H9 (cell line): Measurements from ENCODE around the gene AGGF1. TPM values are rescaled to one million over a fixed set of nuclear protein-coding genes. Genes with fewer than 3 reads are reported as not detected.

ENCODE experiments used
- DNase-seq: peaks from one replicate; pipeline ENCODE4 v3.0.0-alpha.2; 2017
- H2AFZ ChIP-seq: one replicate; pipeline ENCODE4 v1.6.1; 2013; ENCODE audit warnings: mild to moderate bottlenecking, low read length, control low read depth, moderate library complexity
- H2AK5ac ChIP-seq: 2 replicates; pipeline ENCODE4 v1.6.1; 2013; ENCODE audit warnings: low read length, control low read depth, mixed read lengths; ENCODE audit not compliant: insufficient read length
- H2BK120ac ChIP-seq: one replicate; pipeline ENCODE4 v1.6.1; 2013; ENCODE audit warnings: low read depth, mild to moderate bottlenecking, low read length, control low read depth, inconsistent platforms; ENCODE audit not compliant: poor library complexity, severe bottlenecking
- H2BK12ac ChIP-seq: 2 replicates; pipeline ENCODE4 v1.6.1; 2013; ENCODE audit warnings: low read length, control low read depth, mixed read lengths, low read depth; ENCODE audit not compliant: insufficient read length
- H2BK15ac ChIP-seq: 2 replicates; pipeline ENCODE4 v1.6.1; 2013; ENCODE audit warnings: low read depth, low read length, control low read depth
- H2BK20ac ChIP-seq: one replicate; pipeline ENCODE4 v1.6.1; 2013; ENCODE audit warnings: low read depth, mild to moderate bottlenecking, low read length, control low read depth, inconsistent platforms; ENCODE audit not compliant: poor library complexity, severe bottlenecking
- H2BK5ac ChIP-seq: 2 replicates; pipeline ENCODE4 v1.6.1; 2013; ENCODE audit warnings: low read length, control low read depth, mixed read lengths; ENCODE audit not compliant: insufficient read length
- H3K14ac ChIP-seq: 2 replicates; pipeline ENCODE4 v1.6.1; 2013; ENCODE audit warnings: low read length, control low read depth; ENCODE audit not compliant: insufficient read depth
- H3K18ac ChIP-seq: 2 replicates; pipeline ENCODE4 v1.6.1; 2013; ENCODE audit warnings: low read depth, mild to moderate bottlenecking, mixed read lengths, low read length, control low read depth; ENCODE audit not compliant: insufficient read length
- H3K23ac ChIP-seq: 2 replicates; pipeline ENCODE4 v1.6.1; 2013; ENCODE audit warnings: low read length, control low read depth, mixed read lengths, low read depth; ENCODE audit not compliant: insufficient read length
- H3K23me2 ChIP-seq: 2 replicates; pipeline ENCODE4 v1.6.1; 2013; ENCODE audit warnings: low read depth, mild to moderate bottlenecking, mixed read lengths, low read length, control low read depth; ENCODE audit not compliant: insufficient read length, poor library complexity, severe bottlenecking
- H3K27ac ChIP-seq: 2 replicates; pipeline ENCODE4 v1.5.1; 2013; ENCODE audit warnings: low read length, control low read depth, mixed read lengths, low read depth; ENCODE audit not compliant: insufficient read length
- H3K27me3 ChIP-seq: 2 replicates; pipeline ENCODE4 v1.6.1; 2013; ENCODE audit warnings: low read length, control low read depth, inconsistent platforms; ENCODE audit not compliant: insufficient read depth
- H3K4ac ChIP-seq: 2 replicates; pipeline ENCODE4 v1.6.1; 2013; ENCODE audit warnings: low read depth, mild to moderate bottlenecking, control low read depth, inconsistent platforms, low read length, moderate library complexity
- H3K4me1 ChIP-seq: 2 replicates; pipeline ENCODE4 v1.6.1; 2013; ENCODE audit warnings: low read length, control low read depth, inconsistent platforms; ENCODE audit not compliant: insufficient read depth
- H3K4me2 ChIP-seq: 2 replicates; pipeline ENCODE4 v1.6.1; 2013; ENCODE audit warnings: low read length, control low read depth, mixed read lengths; ENCODE audit not compliant: insufficient read length, insufficient read depth
- H3K56ac ChIP-seq: 2 replicates; pipeline ENCODE4 v1.6.1; 2013; ENCODE audit warnings: low read depth, mild to moderate bottlenecking, mixed read lengths, low read length, control low read depth; ENCODE audit not compliant: insufficient read length
- H3K79me1 ChIP-seq: 2 replicates; pipeline ENCODE4 v1.6.1; 2013; ENCODE audit warnings: low read depth, mild to moderate bottlenecking, moderate library complexity, low read length, control low read depth, inconsistent platforms; ENCODE audit not compliant: insufficient read depth, poor library complexity, severe bottlenecking
- H3K79me2 ChIP-seq: 2 replicates; pipeline ENCODE4 v1.6.1; 2013; ENCODE audit warnings: low read length, control low read depth, inconsistent platforms; ENCODE audit not compliant: insufficient read depth
- H3K9ac ChIP-seq: 2 replicates; pipeline ENCODE4 v1.6.1; 2013; ENCODE audit warnings: low read length, control low read depth, mixed read lengths; ENCODE audit not compliant: insufficient read length; ENCODE audit errors: extremely low read depth
- H3K9me3 ChIP-seq: one replicate; pipeline ENCODE4 v1.6.1; 2013; ENCODE audit warnings: low read depth, low read length, inconsistent platforms; ENCODE audit not compliant: control insufficient read depth
- H3T11ph ChIP-seq: one replicate; pipeline ENCODE4 v1.6.1; 2013; ENCODE audit warnings: mild to moderate bottlenecking, low read length, control low read depth, inconsistent platforms
- H4K20me1 ChIP-seq: one replicate; pipeline ENCODE4 v1.6.1; 2013; ENCODE audit not compliant: control insufficient read depth, insufficient read length, insufficient read depth
- H4K5ac ChIP-seq: 2 replicates; pipeline ENCODE4 v1.6.1; 2013; ENCODE audit warnings: low read depth, mild to moderate bottlenecking, mixed read lengths, low read length, control low read depth; ENCODE audit not compliant: insufficient read length
- H4K8ac ChIP-seq: replicated peaks from 2 replicates; pipeline ENCODE4 v1.6.1; 2013; ENCODE audit warnings: low read length, control low read depth, mixed read lengths, low read depth; ENCODE audit not compliant: insufficient read length
- H4K91ac ChIP-seq: 2 replicates; pipeline ENCODE4 v1.6.1; 2013; ENCODE audit warnings: low read depth, mild to moderate bottlenecking, moderate library complexity, mixed read lengths, low read length, control low read depth; ENCODE audit not compliant: insufficient read length
- H3K27ac Mint-ChIP-seq, 3 experiments: 2 replicates in 2 of 3; 3 replicates in 1 of 3; pipeline ENCODE4 v1.8.0; 2020 to 2021; ENCODE audit warnings: mixed read lengths in 3 of 3, mild to moderate bottlenecking in 1 of 3, moderate library complexity in 1 of 3
- H3K27me3 Mint-ChIP-seq: 2 replicates; pipeline ENCODE4 v1.8.0; 2021; ENCODE audit warnings: low read depth, mild to moderate bottlenecking, moderate library complexity, mixed read lengths
- H3K36me3 Mint-ChIP-seq, 3 experiments: 2 replicates in 2 of 3; 3 replicates in 1 of 3; pipeline ENCODE4 v1.8.0; 2020 to 2021; ENCODE audit warnings: low read depth in 3 of 3, mixed read lengths in 3 of 3; ENCODE audit not compliant: insufficient read depth in 1 of 3
- H3K4me1 Mint-ChIP-seq, 2 experiments: 2 replicates each; pipeline ENCODE4 v1.8.0; 2020; ENCODE audit warnings: mixed read lengths in 2 of 2
- H3K4me3 Mint-ChIP-seq, 2 experiments: 2 replicates in 1 of 2; 3 replicates in 1 of 2; pipeline ENCODE4 v1.8.0; 2020 to 2021; ENCODE audit warnings: mild to moderate bottlenecking in 2 of 2, mixed read lengths in 2 of 2, moderate library complexity in 1 of 2
- H3K9me3 Mint-ChIP-seq, 2 experiments: 2 replicates in 1 of 2; 3 replicates in 1 of 2; pipeline ENCODE4 v1.8.0; 2020; ENCODE audit warnings: mild to moderate bottlenecking in 2 of 2, mixed read lengths in 2 of 2, moderate library complexity in 1 of 2
- CTCF ChIP-seq: fragments of 200-600 bp; sonication (generic); conservative IDR thresholded peaks from 3 replicates; pipeline ENCODE4 v1.8.0; 2021; ENCODE audit warnings: antibody characterized with exemption, mild to moderate bottlenecking
- WGBS: extraction: QIAGEN DNeasy Blood & Tissue Kit; methylation state at CpG from one replicate; pipeline ENCODE4 v1.1.7; 2013; ENCODE audit warnings: missing lambda C conversion rate, low lambda C conversion rate, mixed read lengths; ENCODE audit not compliant: insufficient read length; ENCODE audit errors: extremely low coverage; 5-methylcytosine and 5-hydroxymethylcytosine counted together
- total RNA-seq: library from RNA; stranded (reverse); gene quantifications from 2 replicates; pipeline ENCODE4 v1.2.1, GENCODE V29; 2021

Gene AGGF1
- total RNA-seq, 1 experiment from 2014 or later: 13.6 TPM

DNA sequence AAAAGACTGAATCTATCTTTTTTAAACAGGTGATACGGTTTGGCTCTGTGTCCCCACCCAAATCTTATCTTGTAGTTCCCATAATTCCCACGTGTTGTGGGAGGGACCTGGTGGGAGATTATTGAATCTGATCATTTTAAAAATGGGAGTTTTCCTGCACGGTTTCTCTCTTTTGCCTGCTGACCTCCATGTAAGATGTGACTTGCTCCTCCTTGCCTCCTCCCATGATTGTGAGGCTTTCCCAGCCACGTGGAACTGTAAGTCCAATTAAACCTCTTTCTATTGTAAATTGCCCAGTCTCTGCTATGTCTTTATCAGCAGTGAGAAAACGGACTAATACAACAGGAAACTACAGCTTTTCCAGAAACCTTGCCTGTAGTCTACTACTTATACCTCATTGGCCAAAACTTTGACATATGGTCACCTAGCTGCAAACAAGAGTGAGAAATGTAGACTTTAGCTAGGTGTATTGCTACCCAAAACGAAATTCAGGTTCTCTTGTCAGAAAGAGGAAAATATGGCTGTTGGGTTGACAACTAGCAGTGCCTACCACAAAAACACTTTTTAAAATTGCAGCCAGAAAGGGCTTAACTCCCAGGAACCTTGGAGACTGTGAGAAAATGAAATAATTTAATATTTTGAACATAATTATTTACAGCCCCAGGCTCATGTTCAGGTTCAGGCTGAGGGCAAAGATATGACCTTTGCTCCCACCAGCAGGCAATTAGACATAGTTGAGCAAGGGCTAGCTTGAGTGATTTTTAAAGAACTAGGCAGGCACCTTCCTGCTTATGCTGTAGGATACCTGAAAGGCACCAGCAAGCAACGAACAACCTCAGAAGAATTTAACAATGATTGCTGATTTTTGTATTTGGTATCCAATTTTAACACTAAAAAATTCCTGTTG is 7.4 kb upstream of the AGGF1 start:
- Mint-ChIP-seq H3K27ac (no peak overlapping the region), H3K4me3 (no peak overlapping the region), H3K9me3 (peaks cover 3 to 6% of the 10 kb centered on the region in 2 experiments; a peak in 4 of 5 replicates), H3K27me3 (peaks cover 28% of the 10 kb centered on the region), H3K36me3 (no peaks in the 10 kb centered on the region), H3K4me1 (no peaks in the 10 kb centered on the region)
- no peak for DNase-seq
- Histone ChIP-seq H3K79me2 (no peaks in the 10 kb centered on the region), H3K9me3 (no peaks in the 10 kb centered on the region), H2BK12ac (no peak overlapping the region), H3K14ac (no peak overlapping the region), H4K8ac (no peak overlapping the region), H4K91ac (no peak overlapping the region), H3K9ac (no peak overlapping the region), H3K56ac (no peak overlapping the region), H4K5ac (no peak overlapping the region), H2BK120ac (no peak overlapping the region), H2AK5ac (no peak overlapping the region), H2BK5ac (no peak overlapping the region), H3T11ph (no peak overlapping the region), H3K23ac (no peak overlapping the region), H3K4ac (no peak overlapping the region), H2BK15ac (no peak overlapping the region), H3K79me1 (no peaks in the 10 kb centered on the region), H2BK20ac (no peak overlapping the region), H3K4me1 (no peaks in the 10 kb centered on the region), H3K23me2 (no peaks in the 10 kb centered on the region), H3K4me2 (no peak overlapping the region), H3K18ac (no peak overlapping the region), H3K27me3 (no peaks in the 10 kb centered on the region), H4K20me1 (no peaks in the 10 kb centered on the region), H3K27ac (no peak overlapping the region), H2AFZ (no peak overlapping the region)
- WGBS: no CpG with 5 or more reads among the region's 7 CpGs
- no peak for TF ChIP-seq CTCF
